Activated T-helper 17 cell treated with anti-CD3 and anti-CD28 coated beads, Interleukin-2, amount 50 U/mL, for 72 hours (primary cell): ENCODE results near the gene OVCA2. TPM values are rescaled to one million over a fixed set of nuclear protein-coding genes. Genes with fewer than 3 reads are reported as not detected.

Experiments used
- ATAC-seq: fragments of 150-1000 bp; cut with Tn5 transposase; replicated peaks from 2 replicates; pipeline ENCODE4 v1.10.0; 2021; ENCODE audit warnings: mild to moderate bottlenecking, moderate library complexity
- H3K27ac Mint-ChIP-seq: one replicate; pipeline ENCODE4 v1.8.0; 2022; ENCODE audit warnings: mixed read lengths
- H3K27me3 Mint-ChIP-seq: one replicate; pipeline ENCODE4 v1.8.0; 2022; ENCODE audit warnings: mixed read lengths
- H3K36me3 Mint-ChIP-seq: one replicate; pipeline ENCODE4 v1.8.0; 2022; ENCODE audit warnings: low read depth, mild to moderate bottlenecking, mixed read lengths
- H3K4me1 Mint-ChIP-seq: one replicate; pipeline ENCODE4 v1.8.0; 2022; ENCODE audit warnings: mixed read lengths
- H3K4me3 Mint-ChIP-seq: one replicate; pipeline ENCODE4 v1.8.0; 2022; ENCODE audit warnings: mild to moderate bottlenecking, mixed read lengths
- H3K9me3 Mint-ChIP-seq: one replicate; pipeline ENCODE4 v1.8.0; 2022; ENCODE audit warnings: mixed read lengths
- total RNA-seq, 2 donors: library from RNA; stranded (reverse); gene quantifications; one replicate each; pipeline ENCODE4 v1.2.3, GENCODE V29; 2022

Gene OVCA2
- total RNA-seq, 2 donors from 2014 or later: 20.7 to 39.3 TPM

- H3K9me3 Mint-ChIP-seq: no peaks in the 10 kb centered on the region
- ATAC-seq: peak; percentile 26
- peak overlapping the region; percentile 79 for H3K4me3 Mint-ChIP-seq
- H3K27ac Mint-ChIP-seq: peak overlapping the region; percentile 92
- peaks cover 39% of the 10 kb centered on the region for H3K4me1 Mint-ChIP-seq
- peaks cover 93% of the 10 kb centered on the region for H3K36me3 Mint-ChIP-seq
- H3K27me3 Mint-ChIP-seq: no peaks in the 10 kb centered on the region
Measured at GRCh38 chr17:2068519-2069051, 26.8 kb downstream of the OVCA2 start.

GRCh38 chr17:2070241-2071023, 28.6 kb downstream of the OVCA2 start:
- H3K36me3 Mint-ChIP-seq: peaks cover 85% of the 10 kb centered on the region
- peaks cover 28% of the 10 kb centered on the region for H3K4me1 Mint-ChIP-seq
- ATAC-seq: peak; percentile 92
- H3K9me3 Mint-ChIP-seq: no peaks in the 10 kb centered on the region
- H3K27me3 Mint-ChIP-seq: no peaks in the 10 kb centered on the region
- peak overlapping the region; percentile 92 for H3K27ac Mint-ChIP-seq
- H3K4me3 Mint-ChIP-seq: peak overlapping the region; percentile 79

GRCh38 chr17:2071024-2071385, 29.2 kb downstream of the OVCA2 start:
- Mint-ChIP-seq H3K27ac (peak overlapping the region; percentile 92), H3K4me3 (peak overlapping the region; percentile 79), H3K4me1 (peaks cover 28% of the 10 kb centered on the region), H3K27me3 (no peaks in the 10 kb centered on the region), H3K36me3 (peaks cover 81% of the 10 kb centered on the region), H3K9me3 (no peaks in the 10 kb centered on the region)
- no peak for ATAC-seq

DNA sequence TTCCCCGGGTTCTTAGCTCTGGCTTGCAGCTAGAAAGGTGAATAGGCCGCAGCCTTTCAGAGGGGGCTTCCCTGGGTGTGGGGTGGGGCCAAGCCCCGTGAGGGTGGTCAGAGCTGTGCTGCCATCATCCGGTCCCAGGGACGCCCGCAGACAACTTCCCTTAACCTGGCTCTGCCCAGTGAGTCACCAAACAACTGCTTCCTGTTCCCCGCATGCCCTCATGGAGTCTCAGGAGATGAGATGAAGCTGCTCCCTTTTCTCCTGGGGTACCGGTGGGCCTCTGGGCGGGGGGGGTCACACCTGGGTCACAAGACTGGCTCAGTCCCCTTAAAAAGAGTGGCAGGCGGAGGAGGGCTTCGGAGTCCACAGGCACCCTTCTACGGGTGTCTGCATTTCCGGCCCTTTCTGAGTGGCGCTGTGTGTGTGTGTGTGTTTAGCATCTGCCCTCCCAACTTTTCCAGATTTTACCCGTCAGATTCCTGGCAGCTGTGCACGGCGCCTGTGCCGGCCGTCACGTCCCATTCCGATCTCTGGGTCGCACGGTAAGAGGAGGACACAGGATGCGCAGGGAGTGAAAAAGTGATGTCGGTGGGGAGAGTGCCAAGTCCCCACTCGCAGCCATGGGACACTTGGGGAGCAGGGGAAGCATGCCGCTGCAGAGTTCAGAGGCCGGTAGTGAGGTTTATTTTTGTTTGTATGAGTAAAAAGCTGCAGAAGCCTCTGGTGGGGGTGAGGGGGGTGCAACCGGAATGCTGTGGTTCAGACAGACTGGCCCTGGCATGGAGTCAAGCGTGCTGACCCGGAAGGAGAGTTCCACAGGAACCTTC, 29.8 kb downstream of the OVCA2 start:
- Mint-ChIP-seq H3K36me3 (peaks cover 81% of the 10 kb centered on the region), H3K9me3 (no peaks in the 10 kb centered on the region), H3K4me3 (peak overlapping the region; percentile 79), H3K27me3 (no peaks in the 10 kb centered on the region), H3K4me1 (peaks cover 25% of the 10 kb centered on the region), H3K27ac (peak overlapping the region; percentile 92)
- no peak for ATAC-seq

GRCh38 chr17:2074919-2075318, 33.1 kb downstream of the OVCA2 start:
- H3K9me3 Mint-ChIP-seq: no peaks in the 10 kb centered on the region
- H3K4me3 Mint-ChIP-seq: no peak overlapping the region
- peaks cover 81% of the 10 kb centered on the region for H3K36me3 Mint-ChIP-seq
- no peak overlapping the region for H3K27ac Mint-ChIP-seq
- no peaks in the 10 kb centered on the region for H3K27me3 Mint-ChIP-seq
- H3K4me1 Mint-ChIP-seq: peaks cover 12% of the 10 kb centered on the region
- no peak for ATAC-seq

DNA sequence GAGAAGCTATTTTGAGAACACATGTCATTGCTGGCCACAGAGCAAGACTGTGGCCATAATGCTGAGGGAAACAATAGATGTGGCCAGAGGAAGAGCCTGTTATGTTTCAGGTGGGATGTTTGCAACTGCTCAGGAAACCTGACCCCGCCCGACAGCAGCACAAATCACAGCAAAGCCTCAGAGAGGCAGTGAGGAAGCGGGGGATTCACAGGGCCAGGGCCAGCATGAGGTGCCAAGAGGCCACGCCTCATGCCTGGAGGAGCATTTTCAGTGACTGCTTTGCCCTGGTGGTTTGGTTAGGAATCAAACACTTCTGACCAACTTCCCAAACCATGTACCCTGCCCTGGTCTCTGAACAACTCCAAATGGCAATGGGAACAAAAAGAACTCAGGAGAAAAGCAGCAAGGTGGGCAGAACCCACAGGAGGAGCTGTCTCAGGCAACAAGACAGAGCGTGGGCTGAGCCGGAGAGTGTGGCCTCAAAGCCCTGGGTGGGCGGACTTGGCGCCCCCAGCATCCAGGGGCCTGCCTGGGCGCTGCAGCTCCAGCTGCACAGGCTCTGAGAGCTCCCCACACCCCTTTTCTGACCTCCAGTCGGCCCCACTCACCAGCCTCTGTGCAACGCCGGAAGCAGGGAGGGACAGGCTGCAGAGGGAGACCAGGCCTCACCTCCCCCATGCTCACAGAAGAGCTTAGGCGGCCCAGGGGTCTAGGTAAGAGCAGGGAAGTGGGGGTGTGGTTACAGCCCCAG, 33.7 kb downstream of the OVCA2 start:
- Mint-ChIP-seq H3K27ac (no peak overlapping the region), H3K27me3 (no peaks in the 10 kb centered on the region), H3K36me3 (peaks cover 82% of the 10 kb centered on the region), H3K4me1 (peaks cover 7% of the 10 kb centered on the region), H3K9me3 (no peaks in the 10 kb centered on the region), H3K4me3 (no peak overlapping the region)
- ATAC-seq: no peak

DNA sequence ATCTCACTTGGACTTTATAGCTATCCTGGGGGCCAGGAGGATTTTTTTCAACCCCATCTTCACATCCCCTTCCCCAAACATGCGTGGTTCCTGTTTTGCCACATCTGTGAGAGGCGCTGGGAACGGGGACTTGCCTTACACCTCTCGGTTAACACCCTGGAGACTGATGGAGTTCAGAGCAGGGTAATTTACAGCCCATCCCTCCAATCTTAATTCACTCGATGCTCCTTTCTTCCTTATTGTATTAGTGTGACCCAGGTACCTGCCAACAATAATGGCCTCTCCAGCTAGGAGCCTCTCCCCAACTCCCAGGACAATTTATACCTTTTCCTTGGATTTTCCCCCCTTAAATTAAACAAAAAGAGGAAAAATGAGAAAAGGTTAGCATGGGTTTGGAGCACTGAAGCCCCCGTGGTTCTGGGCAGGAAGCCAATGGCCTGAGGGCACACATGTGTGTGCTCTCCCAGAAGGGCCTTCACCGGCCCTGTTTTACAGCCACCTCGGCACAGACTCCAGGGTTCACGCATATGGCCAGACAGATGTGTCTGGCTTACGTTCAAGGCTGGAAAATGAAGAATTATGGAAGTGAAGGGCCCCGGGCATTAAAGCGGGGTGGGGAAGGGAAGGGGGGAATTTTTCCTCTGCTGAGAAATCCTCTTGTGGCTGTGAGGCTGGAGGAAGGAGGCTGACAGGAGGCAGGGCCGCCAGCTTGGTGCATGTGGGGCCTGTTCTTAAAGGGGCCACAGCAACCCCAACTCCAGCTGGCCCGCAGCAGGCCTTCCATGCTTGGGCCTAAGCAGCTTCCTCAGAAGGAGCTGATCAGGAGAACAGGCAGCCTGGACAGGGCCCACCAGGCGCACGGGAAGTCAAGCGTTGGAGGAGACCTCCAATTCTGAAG, 34.5 kb downstream of the OVCA2 start:
- Mint-ChIP-seq H3K9me3 (no peaks in the 10 kb centered on the region), H3K4me1 (peaks cover under 1% of the 10 kb centered on the region), H3K36me3 (peaks cover 84% of the 10 kb centered on the region), H3K27me3 (no peaks in the 10 kb centered on the region), H3K4me3 (no peak overlapping the region), H3K27ac (no peak overlapping the region)
- no peak for ATAC-seq

DNA sequence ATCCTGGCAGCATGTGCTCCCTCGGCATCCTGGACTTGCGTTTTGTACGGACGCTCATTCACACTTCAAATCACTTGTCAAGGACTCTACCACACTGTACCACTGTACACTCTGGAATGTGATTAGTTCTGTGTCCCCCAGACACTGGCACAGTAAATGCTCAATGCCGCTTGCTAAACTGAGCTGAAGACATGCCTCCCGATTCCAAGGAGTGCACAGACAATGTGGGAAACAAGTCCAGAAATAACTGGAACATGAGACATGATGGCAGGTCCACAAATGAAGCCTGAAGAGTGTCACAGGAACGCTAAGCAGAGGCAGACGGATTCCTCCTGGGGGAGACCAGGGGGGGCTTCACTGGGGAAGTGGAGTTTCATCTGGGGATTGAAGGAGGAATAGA, 35.2 kb downstream of the OVCA2 start:
- Mint-ChIP-seq H3K36me3 (peaks cover 84% of the 10 kb centered on the region), H3K27me3 (no peaks in the 10 kb centered on the region), H3K27ac (no peak overlapping the region), H3K4me3 (no peak overlapping the region), H3K4me1 (peaks cover 4% of the 10 kb centered on the region), H3K9me3 (no peaks in the 10 kb centered on the region)
- no peak for ATAC-seq

GRCh38 chr17:2081564-2081963, 39.7 kb downstream of the OVCA2 start:
- Mint-ChIP-seq H3K4me3 (peak overlapping the region; percentile 42), H3K27me3 (no peaks in the 10 kb centered on the region), H3K9me3 (no peaks in the 10 kb centered on the region), H3K36me3 (peaks cover 98% of the 10 kb centered on the region), H3K4me1 (peaks cover 21% of the 10 kb centered on the region), H3K27ac (peak overlapping the region; percentile 69)
- peak; percentile 75 for ATAC-seq

- Mint-ChIP-seq H3K36me3 (peaks cover 98% of the 10 kb centered on the region), H3K4me1 (peaks cover 27% of the 10 kb centered on the region), H3K4me3 (peak overlapping the region; percentile 42), H3K27me3 (no peaks in the 10 kb centered on the region), H3K27ac (peak overlapping the region; percentile 69), H3K9me3 (no peaks in the 10 kb centered on the region)
- peak; percentile 67 for ATAC-seq
Measured at GRCh38 chr17:2082003-2082781, 40.4 kb downstream of the OVCA2 start.

- no peak overlapping the region for H3K4me3 Mint-ChIP-seq
Measured at GRCh38 chr17:2083613-2084035, 41.8 kb downstream of the OVCA2 start.

GRCh38 chr17:2084036-2084765, 42.4 kb downstream of the OVCA2 start:
- Mint-ChIP-seq H3K36me3 (peaks cover 85% of the 10 kb centered on the region), H3K4me1 (peaks cover 45% of the 10 kb centered on the region), H3K27ac (peak overlapping the region; percentile 39), H3K4me3 (peak overlapping the region; percentile 6), H3K9me3 (no peaks in the 10 kb centered on the region), H3K27me3 (no peaks in the 10 kb centered on the region)
- ATAC-seq: no peak

More at GRCh38 chr17:2083613-2084035, 41.8 kb downstream of the OVCA2 start:
- peak; percentile 8 for ATAC-seq
- H3K9me3 Mint-ChIP-seq: no peaks in the 10 kb centered on the region
- peak overlapping the region; percentile 39 for H3K27ac Mint-ChIP-seq
- H3K36me3 Mint-ChIP-seq: peaks cover 90% of the 10 kb centered on the region
- H3K4me1 Mint-ChIP-seq: peaks cover 40% of the 10 kb centered on the region
- H3K27me3 Mint-ChIP-seq: no peaks in the 10 kb centered on the region
